Stimulated activated CD8-positive, alpha-beta memory T cell treated with anti-CD3 and anti-CD28 coated beads, Interleukin-2, amount 100 ng/mL, for 48 hours (primary cell): ENCODE measurements around the gene ACAN.
"Not testable (repeated sequence)": the region's sequence is repeated elsewhere in the genome, so short reads cannot be mapped to it uniquely, and the experiment has no call there.

Experiments
- DNase-seq, 2 donors: peaks; one replicate each; pipeline ENCODE4 v3.0.0-alpha.2; 2020; ENCODE audit warnings: low read depth in 2 of 2

The ACAN gene

DNA sequence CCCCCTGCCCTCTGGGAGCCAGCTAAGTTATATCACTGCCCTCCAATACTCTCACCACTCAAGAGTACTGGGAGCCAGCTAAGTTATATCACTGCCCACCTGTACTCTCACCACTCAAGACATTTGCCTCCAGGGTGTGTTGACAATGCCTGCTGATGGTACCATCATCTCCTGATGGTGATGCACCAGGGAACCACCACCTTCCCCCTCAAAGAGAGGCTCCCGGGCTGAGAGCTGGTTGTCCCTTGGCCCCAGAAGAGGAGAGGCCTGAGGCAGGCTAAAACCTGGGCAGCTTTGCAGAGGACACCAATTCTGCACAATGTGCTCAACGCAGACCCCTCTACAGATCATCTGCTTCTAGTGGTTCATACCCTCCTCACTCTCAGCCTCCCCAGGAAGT lies 99.6 kb downstream of the ACAN start:
- no peak for DNase-seq

DNA sequence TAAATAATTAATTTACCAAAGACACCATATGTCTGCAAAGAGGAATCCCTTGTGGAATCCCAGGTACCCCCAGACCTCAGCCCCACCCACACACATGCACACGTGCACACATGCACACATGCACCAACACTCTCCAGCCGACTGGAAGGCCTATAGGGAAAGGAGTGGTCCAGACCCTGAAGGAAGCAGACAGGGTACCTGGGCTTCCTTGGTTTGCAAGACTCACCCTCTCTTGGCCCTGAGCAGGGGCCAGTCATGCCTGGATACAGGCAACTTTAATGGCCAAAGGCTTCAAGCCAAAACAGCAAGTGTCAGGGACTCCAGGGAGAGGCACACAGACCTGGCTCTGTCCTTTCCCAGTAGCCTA lies 101.0 kb downstream of the ACAN start:
- DNase-seq, result no peak

DNA sequence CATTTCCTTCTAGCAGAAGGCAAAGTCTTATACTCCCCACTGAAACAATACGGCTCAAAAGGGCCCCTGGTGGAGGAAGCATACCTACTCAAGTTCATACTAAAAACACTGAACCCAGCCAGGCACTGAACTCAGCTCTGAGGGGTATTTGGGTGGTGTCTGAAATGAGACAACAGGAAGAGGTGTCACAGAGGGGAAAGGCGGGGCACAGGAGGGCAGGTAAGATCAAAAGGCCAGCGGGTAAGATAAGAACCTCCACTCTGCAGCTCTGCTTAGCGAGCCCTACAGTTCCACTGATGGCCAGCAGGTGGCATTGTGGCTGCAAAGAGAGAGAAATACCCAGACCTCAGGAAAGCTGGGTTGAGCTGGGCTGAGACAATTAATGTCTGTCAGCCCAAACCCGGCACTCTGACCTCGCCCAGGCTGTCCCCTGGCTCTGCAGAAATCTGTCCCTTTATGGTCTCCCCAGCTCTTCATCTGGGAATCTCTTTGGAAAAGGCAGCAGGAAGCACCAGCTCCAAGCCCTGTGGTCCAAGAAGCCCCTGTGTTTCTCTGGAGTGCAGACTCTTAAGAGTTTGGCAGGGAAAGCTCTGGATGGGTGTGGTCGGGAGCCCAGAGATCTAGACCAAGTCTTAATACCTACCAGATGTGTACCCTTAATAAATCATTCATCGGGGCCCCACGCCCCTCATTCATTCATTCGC lies 101.5 kb downstream of the ACAN start:
- DNase-seq, result peak; percentile 71 to 84

DNA sequence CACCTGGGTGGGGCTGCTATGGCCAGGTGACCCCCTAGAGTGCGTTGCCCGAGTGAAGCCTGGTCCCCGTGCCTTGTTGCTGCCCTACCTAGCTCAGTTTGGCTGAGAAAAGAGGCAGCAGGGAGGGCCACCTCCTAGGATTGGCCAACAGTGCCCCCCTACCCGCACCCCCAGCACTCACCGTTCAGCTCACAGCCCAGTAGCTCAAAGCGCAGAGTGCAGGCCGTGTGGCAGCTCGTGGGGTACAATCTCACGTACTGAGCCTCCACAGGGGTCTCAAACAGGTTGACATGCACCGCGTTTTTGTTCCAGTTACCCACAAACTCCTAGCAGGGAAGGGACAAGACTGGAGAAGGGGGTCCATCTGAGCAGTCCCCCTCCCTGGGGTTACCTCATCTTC lies 102.3 kb downstream of the ACAN start:
- no peak for DNase-seq

DNA sequence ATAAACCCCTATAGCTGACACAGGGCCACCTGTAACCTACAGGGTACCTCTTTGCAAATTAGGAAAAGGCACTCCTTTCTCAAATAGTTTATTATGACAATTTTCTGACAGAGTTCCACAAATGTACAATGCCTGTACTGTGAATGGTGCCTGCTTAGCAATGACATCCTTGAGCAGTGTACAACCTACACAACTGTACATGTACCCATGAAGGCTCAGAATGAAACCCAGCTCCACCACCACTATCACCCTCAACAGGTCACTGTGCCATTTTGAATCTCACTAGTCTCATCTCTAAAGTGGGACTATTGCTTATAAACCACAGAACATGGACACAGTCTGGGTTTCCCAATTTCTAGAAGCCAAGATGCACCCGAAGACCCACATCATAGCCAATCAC lies 102.9 kb downstream of the ACAN start:
- DNase-seq, result no peak

DNA sequence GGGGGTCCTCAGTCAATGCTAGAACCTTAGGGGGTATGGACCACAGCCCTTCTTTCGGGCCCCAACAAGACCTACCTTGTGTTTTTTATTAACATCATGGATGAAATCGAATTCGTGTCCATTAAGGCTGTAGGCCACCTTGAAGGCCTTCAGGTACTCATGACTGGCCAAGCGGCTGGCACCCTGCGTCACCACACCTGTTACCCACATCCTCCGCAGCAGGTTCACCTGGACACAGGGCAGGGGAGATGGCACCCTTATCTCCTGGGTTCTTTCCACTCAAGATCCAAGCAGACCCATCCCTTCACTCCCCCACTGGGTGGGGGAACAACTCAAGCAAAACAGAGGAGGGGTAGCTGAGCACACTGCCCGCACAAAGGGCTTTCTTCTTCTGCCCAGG lies 103.3 kb downstream of the ACAN start:
- DNase-seq, result no peak

DNA sequence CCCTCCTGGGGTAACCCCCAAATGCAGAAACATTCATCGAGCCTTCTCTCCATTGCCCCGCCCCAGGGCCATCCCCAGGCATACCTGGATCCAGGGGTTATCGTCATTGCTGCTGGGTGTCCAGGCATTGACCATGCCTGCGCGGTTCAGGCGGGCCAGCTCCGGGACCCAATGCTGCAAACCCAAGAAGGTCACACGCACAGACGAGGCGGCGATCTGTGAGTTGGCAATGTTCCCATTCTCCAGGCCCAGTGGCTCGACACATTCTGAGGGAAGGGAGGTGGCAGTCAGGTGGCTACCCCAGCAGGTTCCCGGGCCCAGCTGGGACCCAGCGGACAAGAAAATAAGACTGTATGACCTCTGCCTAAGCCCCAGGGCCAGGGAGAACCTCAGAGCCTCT lies 103.9 kb downstream of the ACAN start:
- no peak for DNase-seq

DNA sequence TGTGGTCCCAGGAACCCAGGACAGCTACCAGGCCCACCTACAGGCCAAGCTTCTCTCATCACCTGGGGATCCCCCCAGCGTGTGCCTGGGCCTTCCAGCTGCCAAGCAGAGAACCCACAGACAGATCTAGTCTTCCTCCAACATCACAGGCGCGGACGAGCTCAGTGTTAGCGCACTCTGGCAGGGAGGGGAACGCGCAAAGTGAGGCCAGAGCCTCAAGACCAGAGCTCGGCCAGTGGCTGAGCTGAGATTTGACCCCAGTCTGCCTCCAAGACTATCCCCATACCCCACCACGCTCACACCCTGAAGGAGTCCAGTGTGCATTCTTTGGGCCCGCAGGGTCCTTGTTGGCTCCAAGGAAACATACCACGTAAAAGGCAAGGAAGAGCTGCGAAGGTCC lies 104.9 kb downstream of the ACAN start:
- DNase-seq, result no peak

DNA sequence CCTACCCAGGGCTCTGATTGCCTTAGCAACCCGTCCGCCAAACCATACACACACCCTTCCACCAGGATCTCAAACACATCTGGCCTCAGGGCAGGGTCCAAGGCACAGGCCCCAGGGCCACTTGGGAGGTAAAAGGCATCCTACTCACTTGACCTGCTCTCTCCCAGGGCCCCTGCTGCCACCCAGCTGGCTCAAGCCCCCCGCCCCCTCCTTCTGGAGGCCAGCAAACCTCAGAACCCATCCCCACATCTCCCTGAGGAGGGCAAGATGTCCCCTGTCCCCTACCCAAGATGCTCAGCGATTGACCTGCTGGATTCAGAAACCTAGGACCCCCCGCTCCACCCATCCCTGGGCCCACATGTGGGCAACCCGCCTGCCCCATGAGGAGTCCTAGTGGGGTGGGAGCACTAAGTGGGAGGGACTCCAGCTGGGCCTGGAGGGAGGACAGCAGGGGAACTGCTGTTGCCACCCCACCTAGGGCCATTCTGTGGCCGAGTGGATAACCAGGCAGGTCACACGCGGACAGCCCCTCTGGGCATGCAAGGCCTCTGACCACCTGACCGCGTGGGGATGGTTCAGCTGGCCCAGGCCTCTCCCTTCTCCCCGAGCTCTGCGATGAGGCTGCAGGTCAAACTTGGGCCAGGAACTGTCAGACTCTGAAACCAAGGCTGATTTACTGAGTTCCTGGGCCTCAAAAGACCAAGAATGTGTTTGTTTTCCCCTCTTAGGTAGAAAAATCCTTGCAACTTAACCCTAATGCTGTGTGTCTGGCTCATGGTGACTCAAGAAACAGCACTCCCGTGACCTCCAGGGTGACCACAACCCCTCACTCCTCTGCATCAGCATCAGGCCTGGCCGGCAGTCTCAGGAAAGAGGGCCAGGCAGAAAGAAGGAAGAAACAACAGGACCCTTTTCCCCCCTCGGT lies 105.7 kb downstream of the ACAN start:
- DNase-seq, result no peak

DNA sequence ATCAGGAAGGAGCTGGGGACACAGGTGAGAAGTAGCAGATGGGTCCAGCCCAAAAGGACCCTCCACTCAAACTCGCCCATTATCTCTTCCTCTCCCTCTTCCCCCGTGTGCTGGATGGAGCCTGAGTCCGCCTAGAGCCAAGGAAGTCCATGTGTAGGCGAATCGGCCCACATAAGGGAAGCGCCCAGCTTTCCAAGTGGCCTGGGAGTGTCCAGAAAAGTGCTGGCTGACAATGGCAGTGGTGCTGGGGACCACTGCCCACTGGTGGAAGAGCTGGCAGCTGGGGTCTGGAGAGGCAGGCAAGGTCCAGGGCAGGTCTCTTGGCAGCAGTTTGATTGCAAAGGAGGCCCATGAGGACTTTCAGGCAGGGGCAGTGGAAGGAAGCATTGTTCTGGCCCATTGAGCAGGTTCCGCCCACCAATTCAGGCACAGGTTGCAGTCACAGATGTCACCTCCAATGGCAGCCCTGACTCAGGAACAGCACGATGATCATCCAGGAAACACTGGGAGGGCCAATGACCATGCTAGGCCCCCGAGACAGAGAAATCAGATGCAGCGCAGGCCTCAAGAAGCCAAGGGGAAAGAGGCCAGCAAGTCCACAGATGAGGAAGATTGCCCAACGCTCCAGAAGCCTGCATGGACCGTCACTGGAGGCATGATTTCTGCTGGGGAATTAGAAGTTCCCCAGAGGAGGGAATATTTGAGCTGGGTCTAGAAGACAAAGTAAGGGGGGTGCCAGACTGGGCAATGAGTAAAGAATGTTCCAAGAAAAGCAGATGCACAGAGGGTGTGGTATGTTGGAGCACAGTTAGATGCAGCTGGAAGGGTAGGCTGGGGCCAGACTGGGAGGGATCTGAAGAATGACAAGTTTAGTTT lies 107.0 kb downstream of the ACAN start:
- no peak for DNase-seq

DNA sequence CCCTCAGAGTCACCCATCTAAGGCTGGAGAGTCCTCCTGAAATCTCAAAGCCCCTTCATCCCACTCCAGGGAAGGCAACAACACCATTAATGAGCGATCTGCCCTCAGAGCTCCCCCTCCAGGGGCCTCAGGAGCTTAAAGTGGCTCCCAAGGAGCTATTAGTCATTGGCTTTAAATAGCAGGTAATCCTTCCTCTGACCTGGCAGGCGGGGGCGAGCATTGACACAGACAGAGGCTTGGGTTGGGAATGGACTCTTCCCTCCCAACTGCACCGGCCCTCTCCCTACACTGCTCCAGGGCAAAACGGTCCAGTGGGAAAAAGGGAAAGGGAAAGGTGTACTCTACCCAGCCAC lies 108.5 kb downstream of the ACAN start:
- no peak for DNase-seq

DNA sequence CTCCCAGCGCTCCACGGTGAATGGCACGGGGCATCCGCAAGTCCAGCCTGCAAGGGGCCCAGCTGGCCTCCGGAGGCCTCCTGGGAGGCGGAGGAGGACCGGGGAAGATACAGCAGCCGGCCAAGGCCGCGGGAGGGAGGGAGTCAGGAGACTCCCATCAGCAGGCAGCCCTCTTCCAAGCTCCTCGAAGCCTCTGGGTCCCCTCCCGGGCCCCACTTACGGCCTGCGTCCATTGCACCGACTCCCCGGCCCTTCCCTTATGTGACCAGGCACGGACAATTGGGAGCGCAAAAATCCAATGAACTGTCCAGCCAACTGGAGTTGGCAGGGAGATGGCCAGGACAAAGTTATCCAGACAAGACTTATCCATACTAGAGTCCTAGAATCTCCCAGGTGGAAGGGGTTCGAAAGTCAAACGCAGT lies 109.3 kb downstream of the ACAN start:
- DNase-seq, result no peak

DNA sequence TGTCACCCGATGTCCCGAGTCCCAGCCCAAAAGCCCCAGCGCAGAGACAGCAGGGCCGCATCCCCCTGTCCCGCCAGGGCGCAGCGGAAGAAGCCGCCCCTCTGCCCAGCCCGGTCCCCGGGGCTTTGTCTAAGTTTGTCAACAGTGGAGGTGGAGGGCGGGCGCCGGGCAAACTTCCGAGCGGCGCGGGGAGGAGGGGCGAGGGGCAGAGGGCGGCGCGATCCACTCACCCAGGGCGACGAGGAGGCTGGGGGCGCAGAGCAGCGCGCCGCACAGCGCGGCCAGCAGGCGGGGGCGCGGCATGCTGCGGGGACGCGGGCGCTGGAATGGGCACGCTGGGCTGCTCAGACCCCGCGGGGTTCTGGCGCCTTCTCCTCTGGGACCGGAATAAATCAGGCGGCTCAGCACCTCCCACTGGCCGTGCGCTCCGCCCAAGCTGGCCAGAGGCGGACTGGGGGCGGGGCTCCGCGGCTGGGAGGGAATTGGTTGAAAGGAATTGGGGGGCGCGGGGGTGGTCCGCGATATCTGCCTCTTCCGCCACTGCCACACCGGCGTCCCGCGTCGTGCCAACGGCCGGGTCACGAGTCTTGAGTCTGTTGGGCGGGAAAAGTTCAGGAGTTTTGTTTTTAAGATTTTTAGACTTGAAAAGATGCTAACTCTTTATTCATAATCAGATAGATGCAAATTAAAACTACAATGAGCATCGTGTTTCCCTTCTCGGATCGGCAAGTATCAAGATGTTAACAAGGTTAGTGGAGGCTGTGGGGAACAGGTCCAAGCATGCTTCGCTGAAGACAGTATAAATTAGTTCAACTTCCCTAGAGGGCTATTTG lies 110.0 kb downstream of the ACAN start, which contains the start of gene MFGE8:
TSS of gene MFGE8 (minus strand) at position 363 of the 833 bp plus-strand sequence. CDS start at position 303, 60 bp downstream.
- peak; percentile 67 to 70 for DNase-seq

DNA sequence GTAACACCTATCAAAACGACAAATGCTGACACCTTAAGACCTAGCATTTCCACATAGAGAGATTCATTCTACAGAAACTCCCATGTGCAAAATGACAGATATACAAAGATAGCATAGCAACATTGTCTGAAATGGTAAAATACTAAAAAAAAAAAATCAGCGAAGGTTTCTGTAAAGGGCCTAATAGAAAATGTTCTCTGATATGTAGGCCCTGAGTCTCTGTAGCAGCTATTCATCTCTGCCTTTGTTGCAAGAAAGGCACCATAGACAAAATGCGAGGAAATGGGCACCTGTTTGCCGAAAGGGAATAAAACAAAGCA lies 110.6 kb downstream of the ACAN start:
- DNase-seq, result no peak

DNA sequence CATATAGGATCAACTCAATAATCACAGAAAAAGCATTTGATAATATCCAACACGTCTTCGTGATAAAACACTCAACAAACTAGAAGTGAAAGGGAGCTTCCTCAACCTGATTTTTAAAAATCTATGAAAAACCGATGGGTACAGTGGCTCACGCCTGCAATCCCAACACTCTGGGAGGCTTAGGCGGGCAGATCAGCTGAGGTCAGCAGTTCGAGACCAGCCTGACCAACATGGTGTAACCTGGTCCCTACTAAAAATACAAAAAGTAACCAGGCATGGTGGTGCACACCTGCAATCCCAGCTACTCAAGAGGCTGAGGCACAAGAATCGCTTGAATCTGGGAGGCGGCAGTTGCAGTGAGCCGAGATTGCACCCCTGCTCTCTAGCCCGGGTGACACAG lies 112.1 kb downstream of the ACAN start:
- DNase-seq, result no peak

DNA sequence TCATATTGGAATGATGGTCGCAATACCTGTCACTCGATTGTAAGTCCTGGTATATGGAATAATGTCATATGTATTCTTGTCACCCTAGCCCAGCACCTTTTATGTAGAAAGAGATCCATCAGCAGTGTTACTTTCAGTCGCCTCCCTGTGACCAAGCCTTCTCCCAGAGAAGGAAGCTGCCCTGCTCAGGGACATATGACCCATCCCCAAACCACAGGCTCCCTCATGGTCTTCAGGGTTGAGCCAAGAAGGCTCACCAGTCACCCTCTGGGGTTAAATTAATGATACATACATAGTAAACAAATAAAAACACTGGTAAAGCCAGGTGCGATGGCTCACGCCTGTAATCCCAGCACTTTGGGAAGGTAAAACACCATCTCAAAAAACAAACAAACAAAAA lies 114.5 kb downstream of the ACAN start:
- no peak for DNase-seq

DNA sequence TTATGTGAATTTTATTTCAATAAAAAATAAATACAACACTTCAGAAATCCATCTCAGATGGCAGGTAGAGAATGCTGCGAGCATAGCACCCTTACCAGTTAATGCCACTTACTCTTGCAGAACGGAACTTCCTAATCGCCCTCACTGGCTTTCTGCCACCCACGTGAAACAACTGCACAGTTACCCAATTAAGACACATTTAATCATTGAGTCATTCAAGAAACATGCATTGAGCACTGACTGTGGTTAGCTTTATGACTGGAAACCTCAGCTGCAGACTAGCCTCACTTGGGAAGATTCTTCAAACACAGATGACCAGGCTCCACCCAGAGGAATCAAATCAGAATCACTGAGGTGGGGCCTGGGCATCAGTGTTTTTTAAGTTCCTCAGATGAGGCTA lies 115.5 kb downstream of the ACAN start:
- peak in 1 of 2 donors; percentile 40 for DNase-seq

DNA sequence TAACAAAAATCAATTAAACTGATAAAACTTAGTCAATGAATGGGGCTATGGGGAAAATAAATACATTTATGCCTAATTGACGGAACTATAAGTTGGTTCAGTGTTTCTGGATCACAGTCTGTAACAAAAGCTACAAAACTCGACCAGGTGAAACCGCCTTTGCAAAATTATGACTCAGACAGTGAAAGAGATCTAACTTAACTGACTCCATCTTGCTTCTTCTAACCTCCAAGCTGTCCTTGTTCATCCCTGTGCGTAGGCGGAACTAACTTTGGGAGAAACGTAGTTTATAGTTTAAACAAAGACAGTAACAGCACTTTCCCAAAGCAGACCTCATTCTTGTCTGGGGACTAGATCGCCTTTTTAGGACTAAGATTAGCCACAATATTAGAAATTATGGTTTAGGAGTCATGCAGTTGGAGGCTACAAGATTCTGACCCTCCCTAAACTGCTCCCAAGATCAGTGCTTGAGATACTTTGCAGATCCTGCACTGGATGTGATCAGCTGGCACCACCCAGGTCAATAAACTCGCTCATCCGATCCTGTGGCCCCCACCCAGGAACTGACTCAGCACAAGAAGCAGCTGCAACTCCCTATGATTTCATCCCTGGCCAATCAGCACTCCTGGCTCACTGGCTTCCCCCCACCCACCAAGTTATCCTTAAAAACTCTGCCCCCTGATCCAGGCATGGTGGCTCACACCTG lies 117.1 kb downstream of the ACAN start:
- DNase-seq, result no peak

DNA sequence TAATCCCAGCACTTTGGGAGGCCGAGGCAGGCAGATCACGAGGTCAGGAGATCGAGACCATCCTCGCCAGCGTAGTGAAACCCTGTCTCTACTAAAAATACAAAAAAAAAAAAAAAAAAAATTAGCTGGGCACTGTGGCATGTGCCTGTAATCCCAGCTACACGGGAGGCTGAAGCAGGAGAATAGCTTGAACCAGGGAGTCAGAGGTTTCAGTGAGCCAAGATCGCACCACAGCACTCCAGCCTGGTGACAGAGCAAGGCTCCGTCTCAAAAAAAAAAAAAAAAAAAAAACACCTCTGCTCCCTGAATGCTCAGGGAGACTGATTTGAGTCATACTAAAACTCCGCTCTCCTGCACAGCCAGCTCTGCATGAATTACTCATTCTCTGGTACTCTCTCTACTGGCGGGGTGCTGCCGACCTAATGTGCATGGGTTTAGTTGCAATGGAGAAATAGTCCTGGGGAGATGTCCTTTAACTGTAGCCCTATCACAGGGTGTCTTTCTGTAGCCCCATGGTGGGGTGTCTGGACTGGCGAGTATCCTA lies 117.7 kb downstream of the ACAN start:
- not testable (repeated sequence) for DNase-seq
